Activated gamma-delta T cell treated with Interleukin-2 at 50 U/mL for 16 hours (primary cell): ENCODE results near the gene ATXN1.

Experiments
- DNase-seq: peaks from one replicate; pipeline ENCODE4 v3.0.0-alpha.2; 2020

Gene ATXN1

GRCh38 chr6:16319813-16320532, 441.3 kb downstream of the ATXN1 start:
- DNase-seq = peak; percentile 54

DNA sequence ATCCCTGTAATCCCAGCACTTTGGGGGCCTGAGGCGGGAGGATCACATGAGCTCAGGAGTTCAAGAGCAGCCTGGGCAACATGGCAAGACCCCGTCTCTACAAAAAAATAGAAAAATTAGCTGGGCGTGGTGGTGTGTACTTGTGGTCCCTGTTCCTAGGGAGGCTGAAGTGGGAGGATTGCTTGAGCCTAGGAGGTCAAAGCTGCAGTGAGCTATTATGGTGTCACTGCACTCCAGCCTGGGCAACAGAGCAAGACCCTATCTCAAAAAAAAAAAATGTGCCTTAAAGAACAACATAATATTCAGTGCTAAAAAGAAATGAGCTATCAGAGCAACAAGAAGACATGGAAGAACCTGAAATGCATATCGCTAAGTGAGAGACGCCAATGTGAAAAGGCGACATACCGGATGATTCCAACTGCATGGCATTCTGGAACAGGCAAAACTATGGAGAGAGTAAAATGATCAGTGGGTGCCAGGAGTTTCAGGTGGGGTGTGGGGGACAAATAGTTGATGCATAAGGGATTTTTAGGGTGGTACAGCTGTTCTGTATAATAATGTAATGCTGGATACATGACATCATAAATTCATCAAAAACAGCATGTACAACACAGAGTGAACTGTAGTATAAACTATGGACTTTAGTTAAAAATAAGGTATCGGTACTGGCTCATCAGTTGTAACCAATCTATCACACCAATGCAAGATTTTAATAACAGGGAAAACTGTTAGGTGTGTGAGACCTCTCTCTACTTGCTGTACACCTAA, 442.1 kb downstream of the ATXN1 start:
- no peak for DNase-seq

DNA sequence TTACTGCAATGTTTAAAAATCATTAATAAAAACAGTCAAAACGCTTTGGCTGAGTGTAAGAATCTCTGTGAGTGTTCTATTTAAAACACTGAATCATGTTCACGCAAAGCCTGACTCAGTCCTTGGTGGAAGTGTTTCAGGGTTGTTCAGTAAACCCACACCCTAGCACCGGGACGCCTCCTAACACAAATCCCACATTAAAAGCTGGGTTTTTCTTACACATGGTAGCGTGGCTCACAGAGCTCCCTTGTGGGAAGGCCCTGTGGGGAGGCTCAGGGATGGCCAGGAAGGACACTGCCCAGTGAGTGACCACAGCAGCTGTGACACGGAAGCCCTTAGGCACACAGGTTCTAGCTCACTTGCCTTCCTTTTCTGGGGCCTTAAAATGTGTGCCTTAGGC, 442.7 kb downstream of the ATXN1 start:
- no peak for DNase-seq

GRCh38 chr6:16316741-16317251, 444.5 kb downstream of the ATXN1 start:
- DNase-seq = no peak

DNA sequence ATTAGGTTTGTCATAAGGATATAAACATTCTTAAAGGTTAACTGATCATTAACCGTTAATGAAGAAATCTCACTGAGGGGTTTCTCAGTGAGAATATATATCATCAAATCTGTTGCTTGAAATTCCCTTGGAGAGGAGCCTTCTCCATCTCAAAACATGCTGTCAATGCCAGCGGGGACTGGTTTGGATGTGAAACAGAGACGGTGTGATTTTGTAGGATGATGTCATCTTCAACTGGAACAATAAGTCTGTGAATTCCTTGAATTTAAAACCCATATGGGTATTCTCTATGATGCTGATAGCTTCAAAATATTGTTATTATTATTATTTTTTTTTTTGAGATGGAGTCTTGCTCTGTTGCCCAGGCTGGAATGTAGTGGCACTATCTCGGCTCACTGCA, 447.0 kb downstream of the ATXN1 start:
- DNase-seq = no peak

DNA sequence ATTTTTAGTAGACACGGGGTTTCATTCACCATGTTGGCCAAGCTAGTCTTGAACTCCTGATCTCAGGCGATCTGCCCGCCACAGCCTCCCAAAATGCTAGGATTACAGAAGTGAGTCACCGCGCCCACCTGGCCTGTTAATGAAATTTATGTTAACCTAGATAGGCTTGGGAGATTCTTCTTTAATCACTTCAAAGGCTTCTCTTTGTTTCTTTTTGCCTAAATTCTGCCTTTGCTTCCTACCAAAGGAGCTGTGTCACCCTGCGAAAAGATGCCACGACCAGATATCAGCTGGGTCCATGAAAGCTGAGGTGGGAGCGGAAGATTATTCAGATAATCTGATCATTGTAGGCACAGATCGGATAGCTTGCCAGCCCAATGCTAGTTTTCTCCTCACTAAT, 447.5 kb downstream of the ATXN1 start:
- no peak for DNase-seq

DNA sequence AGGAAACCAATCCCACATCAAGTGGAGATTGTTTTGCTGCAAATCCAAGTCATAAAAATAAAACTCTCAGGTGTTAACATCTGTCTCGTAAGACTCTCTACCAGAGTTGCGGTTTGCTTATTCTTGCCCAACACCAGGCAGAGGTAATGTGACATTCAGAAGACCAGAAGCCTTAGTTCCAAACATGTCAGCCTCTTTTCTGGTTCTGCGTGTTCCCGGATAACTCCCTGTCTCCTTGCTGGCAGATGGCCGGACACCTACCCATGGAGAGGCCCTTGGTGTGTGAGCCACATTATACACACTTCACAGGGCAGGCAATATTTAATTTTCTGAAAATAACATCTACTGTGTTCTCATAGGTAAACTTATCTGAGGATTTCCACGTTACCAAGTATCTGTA, 449.5 kb downstream of the ATXN1 start:
- DNase-seq = no peak

DNA sequence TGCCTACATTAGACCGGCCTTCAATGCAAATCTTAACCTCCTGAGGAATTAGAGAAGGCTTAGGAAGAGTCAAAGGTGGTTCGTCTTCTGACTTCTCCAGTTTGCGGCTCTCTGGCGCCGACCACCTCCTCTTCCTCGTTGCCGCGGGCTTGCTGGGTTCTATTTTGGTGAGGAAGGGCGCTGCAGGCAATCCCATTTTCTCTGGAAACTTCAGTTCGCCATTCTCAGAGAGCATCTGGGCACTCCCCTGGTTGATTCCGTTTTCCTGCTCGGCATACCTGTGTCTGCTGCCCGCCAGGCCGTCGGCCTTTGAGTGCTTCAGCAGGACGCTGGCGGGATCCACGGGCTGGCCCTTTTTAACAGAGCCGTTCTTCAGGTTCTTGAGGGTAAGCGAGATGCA, 454.9 kb downstream of the ATXN1 start:
- no peak for DNase-seq

GRCh38 chr6:16305788-16306187, 455.5 kb downstream of the ATXN1 start:
- DNase-seq = no peak

DNA sequence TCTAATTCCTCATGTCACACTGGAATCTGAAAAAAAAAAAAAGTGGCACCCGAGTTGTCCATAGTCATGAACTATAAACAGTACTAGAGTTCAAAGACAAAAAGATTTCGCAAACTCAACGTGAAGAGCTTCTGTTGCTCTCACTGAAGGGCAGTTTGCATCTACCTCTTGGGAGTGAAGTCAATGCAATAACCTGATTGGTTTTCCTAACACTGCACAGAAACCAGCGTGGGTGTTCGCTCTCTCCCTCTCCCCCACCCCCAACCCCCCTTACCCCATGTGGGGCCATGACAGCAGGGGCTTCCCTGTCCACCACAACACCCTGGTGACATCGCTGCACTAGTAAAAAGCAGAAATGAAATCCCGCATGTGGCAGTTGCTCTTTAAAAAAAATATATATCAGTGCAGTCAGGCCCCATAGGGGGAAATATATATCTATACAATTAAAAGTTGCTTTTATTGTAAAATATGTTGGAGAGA, 456.0 kb downstream of the ATXN1 start:
- DNase-seq = no peak

GRCh38 chr6:16302721-16303552, 458.3 kb downstream of the ATXN1 start:
- DNase-seq = no peak

DNA sequence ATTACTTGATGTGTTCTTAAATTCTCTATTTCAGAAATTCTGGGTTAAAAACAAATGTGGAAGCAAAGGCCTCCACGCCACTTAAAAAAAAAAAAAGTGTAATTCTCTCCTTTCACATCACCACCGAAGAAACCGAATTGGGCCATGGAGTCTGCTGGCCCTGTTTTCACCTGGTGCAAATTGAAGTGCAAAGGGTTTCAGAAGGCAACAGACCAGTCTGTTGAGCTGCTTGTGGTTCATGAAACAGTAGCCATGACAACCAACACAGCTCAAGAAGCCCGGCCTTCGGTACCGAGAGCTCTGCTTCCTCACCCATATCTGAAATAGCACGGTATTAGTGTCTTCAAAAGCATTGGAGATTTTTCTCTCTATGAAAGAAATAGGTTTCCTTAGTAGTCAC, 459.7 kb downstream of the ATXN1 start:
- DNase-seq = no peak

GRCh38 chr6:16299861-16300260, 461.4 kb downstream of the ATXN1 start:
- DNase-seq = no peak

DNA sequence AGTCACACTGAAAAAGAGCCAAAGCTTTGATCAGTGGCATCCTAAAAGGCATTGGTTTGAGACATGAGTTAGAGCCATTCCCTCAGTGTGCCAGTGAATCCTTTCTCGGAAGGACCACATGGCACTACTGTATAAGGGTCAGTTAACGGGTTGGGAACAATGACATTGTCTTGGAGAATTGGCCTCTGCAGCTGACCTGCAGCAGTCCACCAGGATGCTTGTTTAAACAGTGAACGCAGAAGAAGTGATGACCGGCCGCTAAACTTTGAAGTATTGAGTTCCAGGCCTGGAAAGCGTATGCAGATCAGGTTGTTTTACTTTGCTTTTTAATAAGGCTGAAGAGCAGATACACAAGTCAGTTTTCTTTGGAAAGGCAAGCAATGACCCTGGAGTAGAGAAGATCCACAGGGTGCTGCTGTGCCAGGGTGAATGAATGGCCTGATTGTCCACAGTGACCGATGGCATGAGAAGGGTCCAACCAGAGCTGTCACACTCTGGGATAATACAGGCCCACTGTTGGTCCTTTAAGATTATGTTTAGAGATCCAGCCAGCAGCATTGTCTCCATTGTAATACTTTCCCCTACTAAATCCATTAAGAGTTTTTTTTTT, 465.1 kb downstream of the ATXN1 start:
- no peak for DNase-seq

DNA sequence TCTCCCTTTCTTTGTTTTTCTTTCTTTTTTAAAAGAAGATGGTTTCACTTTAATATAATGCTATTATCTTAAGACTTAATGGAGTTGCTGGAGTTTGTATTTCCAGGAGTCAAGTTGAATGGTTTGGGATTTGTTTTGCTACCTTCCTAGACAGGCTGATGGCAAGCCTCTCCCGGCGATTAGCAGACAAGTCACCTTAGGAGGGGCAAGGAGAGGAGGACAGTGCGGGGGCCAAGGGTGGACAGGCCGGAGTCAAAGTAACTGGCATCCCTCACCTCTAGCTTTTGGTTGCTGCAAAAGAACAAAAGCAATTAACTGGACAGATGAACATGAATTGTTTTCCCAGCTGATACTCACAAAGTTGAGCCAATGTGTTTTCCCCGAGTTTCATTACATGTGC, 465.8 kb downstream of the ATXN1 start:
- DNase-seq = no peak

- DNase-seq = no peak
These were observed 466.2 kb downstream of the ATXN1 start for GRCh38 chr6:16295060-16295459.

GRCh38 chr6:16294371-16294770, 466.9 kb downstream of the ATXN1 start:
- no peak for DNase-seq

- DNase-seq = no peak
These were observed 468.3 kb downstream of the ATXN1 start for GRCh38 chr6:16292942-16293341.

- no peak for DNase-seq
These were observed 468.8 kb downstream of the ATXN1 start for GRCh38 chr6:16292432-16292831.

DNA sequence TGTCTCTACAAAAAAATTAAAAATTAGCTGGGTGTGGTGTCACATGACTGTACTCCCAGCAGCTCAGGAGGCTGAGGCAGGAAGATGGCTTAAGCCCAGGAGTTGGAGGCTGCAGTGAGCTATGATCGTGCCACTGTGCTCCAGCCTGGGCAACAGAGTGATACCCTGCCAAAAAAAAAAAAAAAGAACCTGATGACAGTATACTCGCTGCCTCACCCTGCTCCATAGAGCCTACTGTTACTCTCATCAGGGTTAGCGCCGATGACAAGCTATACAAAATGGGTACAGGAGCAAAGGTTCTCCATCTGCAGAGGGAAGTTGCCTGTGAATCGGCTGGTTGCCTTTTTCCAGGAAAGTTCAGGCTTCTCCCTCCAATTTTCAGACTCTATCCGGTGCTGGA, 469.5 kb downstream of the ATXN1 start:
- no peak for DNase-seq

DNA sequence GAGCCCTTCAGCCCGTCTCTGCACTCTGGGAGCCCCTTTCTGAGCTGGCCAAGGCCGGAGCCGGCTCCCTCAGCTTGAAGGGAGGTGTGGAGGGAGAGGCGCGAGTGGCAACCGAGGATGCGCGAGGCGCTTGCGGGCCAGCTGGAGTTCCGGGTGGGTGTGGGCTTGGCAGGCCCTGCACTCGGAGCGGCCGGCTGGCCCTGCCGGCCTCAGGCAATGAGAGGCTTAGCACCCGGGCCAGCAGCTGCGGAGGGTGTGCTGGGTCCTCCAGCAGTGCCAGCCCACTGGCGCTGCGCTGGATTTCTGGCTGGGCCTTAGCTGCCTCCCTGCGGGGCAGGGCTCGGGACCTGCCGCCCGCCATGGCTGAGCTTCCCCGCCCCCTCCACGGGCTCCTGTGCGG, 473.1 kb downstream of the ATXN1 start:
- DNase-seq = no peak

DNA sequence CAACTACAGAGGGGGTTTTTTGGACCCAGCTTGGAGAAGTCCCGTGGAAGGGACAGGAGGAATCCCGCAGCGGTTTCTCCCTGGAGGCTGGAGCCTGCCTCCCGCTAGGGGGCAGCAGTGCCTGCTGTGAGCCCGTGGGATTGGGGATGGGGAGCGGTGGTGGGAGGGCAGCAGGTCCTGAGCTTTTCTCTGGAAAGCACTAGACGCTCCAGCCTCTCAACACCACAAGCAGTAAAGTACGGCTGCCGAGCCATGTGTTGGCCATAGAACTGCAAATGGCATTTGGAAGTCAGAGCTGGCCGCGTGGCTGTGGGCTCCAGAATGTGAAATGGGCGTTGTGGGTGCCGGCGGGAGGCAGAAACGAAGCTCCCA, 475.1 kb downstream of the ATXN1 start:
- no peak for DNase-seq
